HG03565 (cell line): ENCODE measurements around the gene PPIF.

ENCODE experiments used
- ATAC-seq: cut with Tn5 transposase; IDR thresholded peaks from one replicate; pipeline ENCODE4 v1.9.1; 2021; ENCODE audit warnings: mild to moderate bottlenecking, moderate library complexity; ENCODE audit not compliant: unreplicated experiment

PPIF gene

GRCh38 chr10:79361726-79362397, 14.6 kb downstream of the PPIF start:
- no peak for ATAC-seq

GRCh38 chr10:79367426-79368189, 20.3 kb downstream of the PPIF start:
- ATAC-seq = no peak

- no peak for ATAC-seq
Measured at GRCh38 chr10:79372871-79373270, 25.6 kb downstream of the PPIF start.

GRCh38 chr10:79374312-79375191, 27.3 kb downstream of the PPIF start:
- no peak for ATAC-seq

- ATAC-seq = no peak
Measured at GRCh38 chr10:79375321-79376077, 28.2 kb downstream of the PPIF start.

GRCh38 chr10:79376078-79376628, 28.9 kb downstream of the PPIF start:
- no peak for ATAC-seq

DNA sequence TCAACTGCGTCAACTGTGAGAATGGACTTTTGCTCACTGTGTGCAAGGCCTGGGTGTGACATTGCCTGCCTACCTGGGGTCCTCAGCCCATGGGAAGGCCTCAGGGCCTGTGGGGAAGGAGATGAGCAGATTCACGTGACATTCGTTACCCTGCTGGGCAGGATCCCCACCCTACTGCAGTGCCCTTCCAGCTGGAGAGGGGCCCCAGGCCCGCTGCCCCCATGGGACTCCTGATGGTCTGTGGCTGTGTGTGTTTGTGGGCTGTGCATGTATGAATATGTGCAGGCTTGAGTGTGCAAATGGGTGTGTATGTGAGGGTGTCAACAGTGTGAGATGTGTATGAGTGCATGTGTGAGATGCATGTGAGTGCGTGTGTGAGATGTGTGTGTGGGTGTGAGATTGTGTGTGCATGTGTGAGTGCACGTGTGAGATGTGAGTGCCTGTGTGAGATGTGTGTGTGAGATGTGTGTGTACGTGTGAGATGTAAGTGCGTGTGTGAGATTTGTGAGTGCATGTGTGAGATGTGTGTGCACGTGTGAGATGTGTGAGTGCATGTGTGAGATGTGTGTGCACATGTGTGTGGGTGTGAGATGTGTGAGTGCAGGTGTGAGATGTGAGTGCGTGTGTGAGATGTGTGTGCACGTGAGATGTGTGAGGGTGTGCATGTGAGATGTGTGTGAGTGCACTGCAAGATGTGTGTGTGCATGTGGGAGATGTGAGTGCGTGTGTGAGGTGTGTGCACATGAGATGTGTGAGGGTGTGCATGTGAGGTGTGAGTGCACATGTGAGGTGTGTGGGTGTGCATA, 29.7 kb downstream of the PPIF start:
- ATAC-seq = no peak

GRCh38 chr10:79377557-79378382, 30.5 kb downstream of the PPIF start:
- ATAC-seq = no peak

DNA sequence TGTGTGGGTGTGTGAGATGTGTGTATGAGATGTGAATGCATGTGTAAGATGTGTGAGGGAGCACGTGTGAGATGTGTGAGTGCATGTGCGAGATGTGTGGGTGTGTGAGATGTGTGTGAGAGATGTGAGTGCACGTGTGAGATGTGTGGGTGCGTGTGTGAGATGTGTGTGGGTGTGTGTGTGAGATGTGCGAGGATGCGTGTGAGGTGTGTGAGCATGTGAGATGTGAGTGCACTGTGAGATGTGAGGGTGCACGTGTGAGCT, 31.0 kb downstream of the PPIF start:
- no peak for ATAC-seq

DNA sequence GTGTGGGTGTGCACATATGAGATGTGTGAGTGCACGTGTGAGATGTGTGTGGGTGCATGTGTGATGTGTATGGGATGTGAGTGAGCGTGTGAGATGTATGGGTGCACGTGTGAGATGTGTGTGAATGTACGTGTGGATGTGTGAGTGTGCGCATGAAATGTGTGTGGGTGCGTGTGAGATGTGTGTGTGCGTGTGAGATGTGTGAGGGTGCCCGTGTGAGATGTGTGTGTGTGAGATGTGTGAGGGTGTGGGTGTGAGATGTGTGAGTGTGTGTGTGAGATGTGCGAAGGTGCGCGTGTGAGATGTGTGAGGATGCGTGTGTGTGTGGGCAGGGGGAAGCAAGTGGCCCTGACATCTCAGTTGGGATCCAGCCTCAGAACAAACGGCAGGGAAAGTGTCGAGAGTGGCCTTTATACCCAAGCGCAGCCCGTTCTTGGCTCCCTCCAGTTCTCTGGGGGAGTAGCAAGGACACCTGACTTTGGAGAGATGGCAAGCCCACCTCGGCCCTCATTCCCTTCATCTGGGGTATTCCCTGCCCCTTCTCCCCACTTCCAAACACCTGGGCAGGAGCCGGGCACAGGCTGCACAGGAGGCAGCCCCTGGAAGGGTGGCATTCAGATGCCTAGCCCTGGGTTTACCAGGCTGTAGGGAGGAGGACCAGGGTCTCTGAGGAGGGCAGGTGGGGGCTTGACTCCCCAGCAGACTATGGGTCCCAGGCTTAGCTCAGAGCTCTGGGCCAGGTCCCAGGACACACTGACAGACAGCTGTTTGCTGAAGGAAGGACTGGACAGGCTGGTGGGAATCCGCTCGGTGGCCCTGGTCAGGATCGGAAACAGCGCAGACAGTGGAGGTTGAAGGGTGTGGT, 31.6 kb downstream of the PPIF start:
- ATAC-seq = no peak

DNA sequence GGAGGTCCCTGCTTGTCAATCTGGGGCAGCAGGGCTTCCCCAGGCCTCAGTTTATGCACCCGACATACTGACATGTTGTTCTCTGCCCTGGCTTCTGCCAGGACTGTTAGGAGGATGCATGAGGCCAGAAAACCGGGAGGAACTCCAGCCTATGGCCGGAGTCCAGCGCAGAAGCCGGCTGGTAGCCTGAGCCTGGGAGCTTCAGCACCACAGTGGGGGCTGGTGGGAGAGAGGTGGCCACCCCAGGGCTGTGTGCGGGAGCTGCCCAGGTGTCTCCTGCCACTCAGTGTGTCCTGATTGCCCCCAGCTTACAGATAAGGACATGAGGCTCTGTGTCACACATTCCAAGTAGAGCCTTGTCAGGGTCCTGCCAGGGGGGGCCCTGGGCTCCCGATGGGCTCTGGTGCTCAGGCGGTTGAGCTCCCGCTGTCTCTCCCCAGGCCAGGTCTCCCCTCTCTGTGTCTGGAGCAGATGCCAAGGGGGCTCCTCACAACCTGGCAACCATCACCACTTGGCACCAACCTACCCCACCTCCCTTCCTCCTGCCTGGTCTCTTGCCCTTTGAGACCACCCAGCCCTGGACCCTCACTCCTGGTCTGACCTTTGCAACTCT, 32.3 kb downstream of the PPIF start:
- no peak for ATAC-seq

DNA sequence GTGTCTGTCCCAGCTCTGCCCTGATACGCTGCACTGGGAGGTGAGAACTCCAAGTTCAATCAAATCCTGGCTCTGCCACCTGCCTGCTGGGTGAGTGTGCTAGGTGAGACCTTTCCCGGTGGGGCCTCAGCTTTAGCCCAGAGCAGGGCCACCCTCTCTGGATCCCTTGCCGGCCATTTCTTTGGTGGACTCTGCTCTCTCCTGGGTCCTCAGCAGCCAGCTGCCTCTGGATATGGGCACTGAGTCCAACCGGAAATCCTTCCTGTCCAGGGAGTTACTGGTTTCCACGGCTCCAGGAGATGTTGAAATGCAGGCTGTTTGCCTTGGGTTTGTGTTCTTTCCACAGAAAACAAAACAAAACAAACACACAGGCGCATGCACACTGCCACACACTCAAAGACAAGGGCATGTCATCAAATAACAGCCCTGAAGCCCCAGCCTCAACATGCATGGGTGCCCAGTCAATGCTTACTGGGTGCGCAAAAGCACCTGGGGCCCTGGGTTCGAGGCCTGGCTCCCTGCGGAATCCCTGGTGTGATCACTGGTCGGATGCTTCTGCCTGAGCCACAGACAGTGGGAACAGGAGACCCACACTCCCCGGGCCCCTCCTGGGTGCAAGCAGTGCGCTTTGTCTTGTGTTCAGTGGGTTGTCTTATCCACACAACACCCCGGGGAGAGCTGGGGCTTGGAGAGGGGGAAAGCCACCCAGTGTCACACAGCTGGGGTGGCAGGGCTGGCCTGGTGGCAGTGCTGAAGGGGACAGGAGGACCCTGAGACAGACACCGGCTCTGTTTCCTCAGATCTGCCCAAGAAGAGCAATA, 33.1 kb downstream of the PPIF start:
- ATAC-seq = no peak

DNA sequence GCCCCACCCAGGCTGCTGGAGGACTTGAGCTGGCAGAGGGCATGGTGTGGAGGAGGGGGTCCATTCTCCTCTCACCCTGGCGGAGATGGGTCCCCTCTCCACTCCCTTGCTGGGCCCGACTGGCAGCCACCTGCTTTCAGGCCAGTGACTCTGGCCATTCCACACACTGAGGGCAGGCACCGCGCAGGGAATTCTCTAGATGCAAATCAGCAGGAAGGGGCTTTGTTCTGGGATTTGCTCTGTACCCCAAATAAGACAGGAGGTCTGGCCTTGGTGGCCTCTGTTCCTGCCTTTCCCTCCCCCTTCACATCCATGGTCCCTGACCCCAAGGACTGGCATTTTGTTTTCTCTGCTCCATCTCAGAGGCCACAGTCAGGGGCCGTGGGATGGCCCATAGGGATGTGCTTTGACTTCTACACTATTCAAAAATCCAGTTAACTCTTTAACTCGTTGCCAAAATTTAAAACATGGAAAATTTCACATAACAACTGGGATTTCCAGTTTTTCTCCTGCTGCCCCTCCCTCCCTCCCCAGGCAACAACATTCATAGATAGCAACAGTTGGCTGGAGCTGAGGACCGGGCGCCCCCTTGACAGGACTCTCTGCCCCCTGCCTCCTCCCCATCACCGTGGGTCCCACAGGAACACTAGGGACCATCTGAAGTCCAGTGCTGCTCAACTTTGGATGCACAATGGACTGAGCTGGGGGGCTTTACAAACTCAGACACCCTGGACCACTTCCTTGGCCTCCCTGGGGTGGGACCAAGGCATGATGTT, 33.9 kb downstream of the PPIF start:
- no peak for ATAC-seq

DNA sequence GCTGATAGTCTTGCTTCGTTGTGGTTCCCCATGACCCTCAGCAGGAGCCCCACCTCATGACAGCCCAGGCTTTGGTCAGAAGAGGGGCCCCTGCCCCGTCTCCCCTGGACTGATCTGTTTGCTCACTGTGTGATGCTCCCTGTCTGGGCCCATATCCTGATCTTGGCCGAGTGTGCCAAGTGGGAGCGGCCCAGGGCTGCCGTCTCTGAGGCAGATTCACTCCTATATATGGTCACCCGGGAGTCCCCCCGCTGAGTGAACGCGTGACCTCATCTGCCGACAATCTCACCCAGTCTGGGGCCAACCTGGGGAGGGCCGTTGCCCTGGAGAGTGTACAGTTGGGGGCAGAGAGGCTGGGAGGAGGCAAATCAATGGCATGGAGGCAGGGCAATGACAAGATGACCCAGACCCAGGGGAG, 34.5 kb downstream of the PPIF start:
- ATAC-seq = no peak

DNA sequence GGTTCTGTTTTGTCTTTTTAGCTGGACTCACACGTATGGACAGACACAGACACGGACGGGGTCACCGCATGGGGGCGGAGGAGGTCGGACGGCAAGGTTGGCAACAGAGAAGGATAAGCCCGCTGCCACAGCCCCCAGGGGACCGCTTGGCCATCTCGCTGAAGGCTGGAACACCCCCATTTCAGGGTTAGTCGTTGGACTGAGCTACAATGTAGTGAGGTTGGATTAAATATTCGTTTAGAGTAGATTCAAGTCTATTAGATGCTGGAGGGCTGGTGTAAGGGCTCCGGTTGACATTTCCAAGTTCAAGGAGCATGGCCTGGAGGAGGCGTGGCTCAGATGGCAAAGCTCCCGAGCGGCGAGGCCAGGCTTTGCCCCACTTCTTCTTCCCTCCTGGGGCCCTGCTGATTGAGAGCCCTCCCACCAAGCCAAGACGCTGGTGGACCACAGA, 35.2 kb downstream of the PPIF start:
- ATAC-seq = no peak

GRCh38 chr10:79383974-79384606, 36.8 kb downstream of the PPIF start:
- no peak for ATAC-seq
